ENCODE data around the gene GPA33. TPM values are rescaled to one million over a fixed set of nuclear protein-coding genes. Genes with fewer than 3 reads are reported as not detected.

Gene GPA33
- total RNA-seq, 2 donors from 2014 or later: 1.5 TPM; not detected in 1

GRCh38 chr1:167022384-167022783 lies 67.8 kb downstream of the GPA33 start:
- H3K4me1 ChIP-seq: no peaks in the 10 kb centered on the region
- DNase-seq (ENCODE audit: low spot score): no peak
- H3K4me3 ChIP-seq: no peak overlapping the region
- no peaks in the 10 kb centered on the region for H3K9me3 ChIP-seq
- H3K27me3 ChIP-seq: no peaks in the 10 kb centered on the region
- H3K27ac ChIP-seq: no peak overlapping the region
- TF ChIP-seq, protein P1, sequence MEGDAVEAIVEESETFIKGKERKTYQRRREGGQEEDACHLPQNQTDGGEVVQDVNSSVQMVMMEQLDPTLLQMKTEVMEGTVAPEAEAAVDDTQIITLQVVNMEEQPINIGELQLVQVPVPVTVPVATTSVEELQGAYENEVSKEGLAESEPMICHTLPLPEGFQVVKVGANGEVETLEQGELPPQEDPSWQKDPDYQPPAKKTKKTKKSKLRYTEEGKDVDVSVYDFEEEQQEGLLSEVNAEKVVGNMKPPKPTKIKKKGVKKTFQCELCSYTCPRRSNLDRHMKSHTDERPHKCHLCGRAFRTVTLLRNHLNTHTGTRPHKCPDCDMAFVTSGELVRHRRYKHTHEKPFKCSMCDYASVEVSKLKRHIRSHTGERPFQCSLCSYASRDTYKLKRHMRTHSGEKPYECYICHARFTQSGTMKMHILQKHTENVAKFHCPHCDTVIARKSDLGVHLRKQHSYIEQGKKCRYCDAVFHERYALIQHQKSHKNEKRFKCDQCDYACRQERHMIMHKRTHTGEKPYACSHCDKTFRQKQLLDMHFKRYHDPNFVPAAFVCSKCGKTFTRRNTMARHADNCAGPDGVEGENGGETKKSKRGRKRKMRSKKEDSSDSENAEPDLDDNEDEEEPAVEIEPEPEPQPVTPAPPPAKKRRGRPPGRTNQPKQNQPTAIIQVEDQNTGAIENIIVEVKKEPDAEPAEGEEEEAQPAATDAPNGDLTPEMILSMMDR (IDR thresholded peaks at IDR 0.05): no peak
- no peaks in the 10 kb centered on the region for H3K36me3 ChIP-seq

DNA sequence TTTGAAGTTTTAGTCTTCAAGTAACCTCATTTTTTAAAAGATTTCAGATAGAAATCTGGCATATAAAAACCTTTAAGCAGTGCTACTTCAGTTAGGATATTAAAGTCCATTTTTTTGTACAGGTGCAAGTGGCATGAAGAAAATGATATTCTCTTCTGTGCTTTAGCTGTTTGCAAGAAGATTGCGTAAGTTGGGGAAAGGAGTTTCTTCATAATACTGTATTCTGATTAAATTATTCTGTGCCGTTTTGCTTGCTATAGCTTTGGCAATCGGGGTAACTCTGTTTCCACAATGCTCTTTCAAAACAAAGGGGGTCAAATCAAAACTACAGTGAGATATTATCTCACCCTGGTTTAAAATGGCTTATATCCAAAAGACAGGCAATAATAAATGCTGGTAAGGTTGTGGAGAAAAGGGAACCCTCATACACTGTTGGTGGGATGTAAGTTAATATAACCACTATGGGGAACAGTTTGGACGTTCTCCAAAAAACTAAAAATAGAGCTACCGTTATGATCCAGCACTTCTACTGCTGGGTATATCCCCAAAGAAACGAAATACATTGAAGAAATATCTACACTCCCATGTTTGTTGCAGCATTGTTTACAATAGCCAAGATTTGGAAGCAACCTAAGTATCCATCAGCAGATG lies 74.0 kb downstream of the GPA33 start:
- TF ChIP-seq, protein P1 (IDR thresholded peaks at IDR 0.05): no peak
- no peaks in the 10 kb centered on the region for H3K36me3 ChIP-seq
- H3K4me1 ChIP-seq: no peaks in the 10 kb centered on the region

GRCh38 chr1:167013108-167013929 lies 76.9 kb downstream of the GPA33 start:
- Histone ChIP-seq H3K36me3 (no peaks in the 10 kb centered on the region), H3K9me3 (no peaks in the 10 kb centered on the region), H3K27me3 (no peaks in the 10 kb centered on the region), H3K4me1 (no peaks in the 10 kb centered on the region), H3K27ac (no peak overlapping the region), H3K4me3 (no peak overlapping the region)
- TF ChIP-seq, protein P1 (IDR thresholded peaks at IDR 0.05): no peak
- DNase-seq (ENCODE audit: low spot score): no peak

More for the DNA sequence above, 74.0 kb downstream of the GPA33 start:
- Histone ChIP-seq H3K9me3 (no peaks in the 10 kb centered on the region), H3K27ac (no peak overlapping the region), H3K4me3 (no peak overlapping the region), H3K27me3 (no peaks in the 10 kb centered on the region)
- no peak for DNase-seq (ENCODE audit: low spot score)

- Histone ChIP-seq H3K27me3 (no peaks in the 10 kb centered on the region), H3K9me3 (no peaks in the 10 kb centered on the region), H3K4me1 (no peaks in the 10 kb centered on the region), H3K36me3 (no peaks in the 10 kb centered on the region), H3K4me3 (no peak overlapping the region), H3K27ac (no peak overlapping the region)
- no peak for DNase-seq (ENCODE audit: low spot score)
- TF ChIP-seq, protein P1 (IDR thresholded peaks at IDR 0.05): no peak
These were observed 77.6 kb downstream of the GPA33 start for GRCh38 chr1:167012570-167012969.

DNA sequence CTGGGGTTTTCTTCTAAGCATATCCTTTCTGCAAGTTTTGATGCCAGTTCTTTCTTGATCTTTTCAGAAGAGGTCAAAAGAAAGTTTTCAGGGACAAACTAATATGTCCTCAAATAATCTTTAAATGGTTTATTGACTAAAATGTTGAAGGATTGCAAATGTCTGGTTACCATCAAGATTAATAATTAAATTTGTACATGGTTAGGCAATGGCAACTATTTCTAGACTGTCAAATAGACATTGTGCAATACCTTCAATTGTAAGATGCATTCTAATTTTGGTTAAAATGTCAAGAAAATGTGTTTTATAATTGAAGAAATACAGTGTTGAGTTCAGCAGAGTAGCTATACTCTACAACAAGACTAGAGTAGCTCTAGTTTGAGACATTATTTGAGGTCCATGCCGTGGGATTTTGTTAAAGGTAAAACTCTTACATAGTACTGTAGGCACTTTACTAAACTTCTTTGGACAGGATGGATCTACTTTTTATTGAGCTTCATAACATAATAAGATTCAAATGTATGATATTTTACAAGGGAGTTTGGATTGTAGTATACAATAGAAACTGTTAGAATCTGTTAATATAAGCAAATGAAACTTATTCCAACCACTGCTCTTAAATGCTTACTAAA lies 78.5 kb downstream of the GPA33 start:
- DNase-seq (ENCODE audit: low spot score): no peak
- H3K27ac ChIP-seq: no peak overlapping the region
- H3K36me3 ChIP-seq: no peaks in the 10 kb centered on the region
- no peak overlapping the region for H3K4me3 ChIP-seq
- H3K9me3 ChIP-seq: no peaks in the 10 kb centered on the region
- H3K27me3 ChIP-seq: no peaks in the 10 kb centered on the region
- H3K4me1 ChIP-seq: no peaks in the 10 kb centered on the region
- TF ChIP-seq, protein P1 (IDR thresholded peaks at IDR 0.05): no peak
